H9 (cell line): ENCODE results near the gene PDE7B. TPM values are rescaled to one million over a fixed set of nuclear protein-coding genes. Genes with fewer than 3 reads are reported as not detected.

Source experiments
- DNase-seq: peaks from one replicate; pipeline ENCODE4 v3.0.0-alpha.2; 2017
- H2AFZ ChIP-seq: one replicate; pipeline ENCODE4 v1.6.1; 2013; ENCODE audit warnings: mild to moderate bottlenecking, low read length, control low read depth, moderate library complexity
- H2AK5ac ChIP-seq: 2 replicates; pipeline ENCODE4 v1.6.1; 2013; ENCODE audit warnings: low read length, control low read depth, mixed read lengths; ENCODE audit not compliant: insufficient read length
- H2BK120ac ChIP-seq: one replicate; pipeline ENCODE4 v1.6.1; 2013; ENCODE audit warnings: low read depth, mild to moderate bottlenecking, low read length, control low read depth, inconsistent platforms; ENCODE audit not compliant: poor library complexity, severe bottlenecking
- H2BK12ac ChIP-seq: 2 replicates; pipeline ENCODE4 v1.6.1; 2013; ENCODE audit warnings: low read length, control low read depth, mixed read lengths, low read depth; ENCODE audit not compliant: insufficient read length
- H2BK15ac ChIP-seq: 2 replicates; pipeline ENCODE4 v1.6.1; 2013; ENCODE audit warnings: low read depth, low read length, control low read depth
- H2BK20ac ChIP-seq: one replicate; pipeline ENCODE4 v1.6.1; 2013; ENCODE audit warnings: low read depth, mild to moderate bottlenecking, low read length, control low read depth, inconsistent platforms; ENCODE audit not compliant: poor library complexity, severe bottlenecking
- H2BK5ac ChIP-seq: 2 replicates; pipeline ENCODE4 v1.6.1; 2013; ENCODE audit warnings: low read length, control low read depth, mixed read lengths; ENCODE audit not compliant: insufficient read length
- H3K14ac ChIP-seq: 2 replicates; pipeline ENCODE4 v1.6.1; 2013; ENCODE audit warnings: low read length, control low read depth; ENCODE audit not compliant: insufficient read depth
- H3K18ac ChIP-seq: 2 replicates; pipeline ENCODE4 v1.6.1; 2013; ENCODE audit warnings: low read depth, mild to moderate bottlenecking, mixed read lengths, low read length, control low read depth; ENCODE audit not compliant: insufficient read length
- H3K23ac ChIP-seq: 2 replicates; pipeline ENCODE4 v1.6.1; 2013; ENCODE audit warnings: low read length, control low read depth, mixed read lengths, low read depth; ENCODE audit not compliant: insufficient read length
- H3K23me2 ChIP-seq: 2 replicates; pipeline ENCODE4 v1.6.1; 2013; ENCODE audit warnings: low read depth, mild to moderate bottlenecking, mixed read lengths, low read length, control low read depth; ENCODE audit not compliant: insufficient read length, poor library complexity, severe bottlenecking
- H3K27ac ChIP-seq: 2 replicates; pipeline ENCODE4 v1.5.1; 2013; ENCODE audit warnings: low read length, control low read depth, mixed read lengths, low read depth; ENCODE audit not compliant: insufficient read length
- H3K27me3 ChIP-seq: 2 replicates; pipeline ENCODE4 v1.6.1; 2013; ENCODE audit warnings: low read length, control low read depth, inconsistent platforms; ENCODE audit not compliant: insufficient read depth
- H3K4ac ChIP-seq: 2 replicates; pipeline ENCODE4 v1.6.1; 2013; ENCODE audit warnings: low read depth, mild to moderate bottlenecking, control low read depth, inconsistent platforms, low read length, moderate library complexity
- H3K4me1 ChIP-seq: 2 replicates; pipeline ENCODE4 v1.6.1; 2013; ENCODE audit warnings: low read length, control low read depth, inconsistent platforms; ENCODE audit not compliant: insufficient read depth
- H3K4me2 ChIP-seq: 2 replicates; pipeline ENCODE4 v1.6.1; 2013; ENCODE audit warnings: low read length, control low read depth, mixed read lengths; ENCODE audit not compliant: insufficient read length, insufficient read depth
- H3K56ac ChIP-seq: 2 replicates; pipeline ENCODE4 v1.6.1; 2013; ENCODE audit warnings: low read depth, mild to moderate bottlenecking, mixed read lengths, low read length, control low read depth; ENCODE audit not compliant: insufficient read length
- H3K79me1 ChIP-seq: 2 replicates; pipeline ENCODE4 v1.6.1; 2013; ENCODE audit warnings: low read depth, mild to moderate bottlenecking, moderate library complexity, low read length, control low read depth, inconsistent platforms; ENCODE audit not compliant: insufficient read depth, poor library complexity, severe bottlenecking
- H3K79me2 ChIP-seq: 2 replicates; pipeline ENCODE4 v1.6.1; 2013; ENCODE audit warnings: low read length, control low read depth, inconsistent platforms; ENCODE audit not compliant: insufficient read depth
- H3K9ac ChIP-seq: 2 replicates; pipeline ENCODE4 v1.6.1; 2013; ENCODE audit warnings: low read length, control low read depth, mixed read lengths; ENCODE audit not compliant: insufficient read length; ENCODE audit errors: extremely low read depth
- H3K9me3 ChIP-seq: one replicate; pipeline ENCODE4 v1.6.1; 2013; ENCODE audit warnings: low read depth, low read length, inconsistent platforms; ENCODE audit not compliant: control insufficient read depth
- H3T11ph ChIP-seq: one replicate; pipeline ENCODE4 v1.6.1; 2013; ENCODE audit warnings: mild to moderate bottlenecking, low read length, control low read depth, inconsistent platforms
- H4K20me1 ChIP-seq: one replicate; pipeline ENCODE4 v1.6.1; 2013; ENCODE audit not compliant: control insufficient read depth, insufficient read length, insufficient read depth
- H4K5ac ChIP-seq: 2 replicates; pipeline ENCODE4 v1.6.1; 2013; ENCODE audit warnings: low read depth, mild to moderate bottlenecking, mixed read lengths, low read length, control low read depth; ENCODE audit not compliant: insufficient read length
- H4K8ac ChIP-seq: replicated peaks from 2 replicates; pipeline ENCODE4 v1.6.1; 2013; ENCODE audit warnings: low read length, control low read depth, mixed read lengths, low read depth; ENCODE audit not compliant: insufficient read length
- H4K91ac ChIP-seq: 2 replicates; pipeline ENCODE4 v1.6.1; 2013; ENCODE audit warnings: low read depth, mild to moderate bottlenecking, moderate library complexity, mixed read lengths, low read length, control low read depth; ENCODE audit not compliant: insufficient read length
- H3K27ac Mint-ChIP-seq, 3 experiments: 2 replicates in 2 of 3; 3 replicates in 1 of 3; pipeline ENCODE4 v1.8.0; 2020 to 2021; ENCODE audit warnings: mixed read lengths in 3 of 3, mild to moderate bottlenecking in 1 of 3, moderate library complexity in 1 of 3
- H3K27me3 Mint-ChIP-seq: 2 replicates; pipeline ENCODE4 v1.8.0; 2021; ENCODE audit warnings: low read depth, mild to moderate bottlenecking, moderate library complexity, mixed read lengths
- H3K36me3 Mint-ChIP-seq, 3 experiments: 2 replicates in 2 of 3; 3 replicates in 1 of 3; pipeline ENCODE4 v1.8.0; 2020 to 2021; ENCODE audit warnings: low read depth in 3 of 3, mixed read lengths in 3 of 3; ENCODE audit not compliant: insufficient read depth in 1 of 3
- H3K4me1 Mint-ChIP-seq, 2 experiments: 2 replicates each; pipeline ENCODE4 v1.8.0; 2020; ENCODE audit warnings: mixed read lengths in 2 of 2
- H3K4me3 Mint-ChIP-seq, 2 experiments: 2 replicates in 1 of 2; 3 replicates in 1 of 2; pipeline ENCODE4 v1.8.0; 2020 to 2021; ENCODE audit warnings: mild to moderate bottlenecking in 2 of 2, mixed read lengths in 2 of 2, moderate library complexity in 1 of 2
- H3K9me3 Mint-ChIP-seq, 2 experiments: 2 replicates in 1 of 2; 3 replicates in 1 of 2; pipeline ENCODE4 v1.8.0; 2020; ENCODE audit warnings: mild to moderate bottlenecking in 2 of 2, mixed read lengths in 2 of 2, moderate library complexity in 1 of 2
- CTCF ChIP-seq: fragments of 200-600 bp; sonication (generic); conservative IDR thresholded peaks from 3 replicates; pipeline ENCODE4 v1.8.0; 2021; ENCODE audit warnings: antibody characterized with exemption, mild to moderate bottlenecking
- WGBS: extraction: QIAGEN DNeasy Blood & Tissue Kit; methylation state at CpG from one replicate; pipeline ENCODE4 v1.1.7; 2013; ENCODE audit warnings: missing lambda C conversion rate, low lambda C conversion rate, mixed read lengths; ENCODE audit not compliant: insufficient read length; ENCODE audit errors: extremely low coverage; 5-methylcytosine and 5-hydroxymethylcytosine counted together
- total RNA-seq: library from RNA; stranded (reverse); gene quantifications from 2 replicates; pipeline ENCODE4 v1.2.1, GENCODE V29; 2021

The PDE7B gene
- total RNA-seq, 1 experiment from 2014 or later: not detected

GRCh38 chr6:136066005-136066404, 214.5 kb downstream of the PDE7B start:
- H3T11ph ChIP-seq: no peak overlapping the region
- no peaks in the 10 kb centered on the region for H3K27me3 ChIP-seq
- H2BK5ac ChIP-seq: no peak overlapping the region
- no peak overlapping the region for H2AK5ac ChIP-seq
- no peak overlapping the region for H2BK20ac ChIP-seq
- H4K20me1 ChIP-seq: no peaks in the 10 kb centered on the region
- no peak overlapping the region for H3K27ac ChIP-seq
- H3K79me1 ChIP-seq: no peaks in the 10 kb centered on the region
- H4K91ac ChIP-seq: no peak overlapping the region
- no peak overlapping the region for H3K4me2 ChIP-seq
- H2BK15ac ChIP-seq: no peak overlapping the region
- Mint-ChIP-seq H3K4me1 (peaks cover 15% of the 10 kb centered on the region in 2 experiments), H3K27me3 (no peaks in the 10 kb centered on the region), H3K27ac (no peak overlapping the region), H3K9me3 (no peaks in the 10 kb centered on the region), H3K36me3 (no peaks in the 10 kb centered on the region; a peak in 1 of 7 replicates), H3K4me3 (no peak overlapping the region)
- H3K23me2 ChIP-seq: no peaks in the 10 kb centered on the region
- H3K79me2 ChIP-seq: no peaks in the 10 kb centered on the region
- no peak overlapping the region for H3K23ac ChIP-seq
- no peak overlapping the region for H4K8ac ChIP-seq
- no peak for TF ChIP-seq CTCF
- peaks cover 4% of the 10 kb centered on the region; the same call in 1 of the 2 replicates for H3K4me1 ChIP-seq
- no peak overlapping the region for H2BK12ac ChIP-seq
- H4K5ac ChIP-seq: no peak overlapping the region
- no CpG with 5 or more reads among the region's 3 CpGs for WGBS
- no peak for DNase-seq
- no peak overlapping the region for H2AFZ ChIP-seq
- no peak overlapping the region for H2BK120ac ChIP-seq
- no peak overlapping the region for H3K56ac ChIP-seq
- H3K18ac ChIP-seq: no peak overlapping the region
- no peak overlapping the region for H3K4ac ChIP-seq
- no peak overlapping the region for H3K14ac ChIP-seq
- H3K9me3 ChIP-seq: no peaks in the 10 kb centered on the region
- no peak overlapping the region for H3K9ac ChIP-seq
